GM19452 (cell line): Measurements from ENCODE around the gene FYN.

ENCODE experiments used
- ATAC-seq: cut with Tn5 transposase; IDR thresholded peaks from one replicate; pipeline ENCODE4 v1.9.1; 2021; ENCODE audit not compliant: unreplicated experiment

FYN gene

GRCh38 chr6:111612379-111612778 lies 260.9 kb downstream of the FYN start:
- ATAC-seq: no peak

GRCh38 chr6:111610548-111611172 lies 262.6 kb downstream of the FYN start:
- no peak for ATAC-seq
